ENCODE measurements around the gene TEX35. TPM values are rescaled to one million over a fixed set of nuclear protein-coding genes. Genes with fewer than 3 reads are reported as not detected.

The TEX35 gene
- polyA plus RNA-seq, 1 experiment = not detected

- no peak for TF ChIP-seq CTCF (IDR thresholded peaks at IDR 0.05; ENCODE audit: insufficient read depth, low read depth, low read length)
- Histone ChIP-seq H3K36me3 (ENCODE audit: control insufficient read depth, insufficient read depth, low read length) (no peaks in the 10 kb centered on the region), H3K4me3 (ENCODE audit: low read depth, low read length) (no peak overlapping the region), H3K27me3 (ENCODE audit: control insufficient read depth, insufficient read depth, low read length) (no peaks in the 10 kb centered on the region)
- POLR2A ChIA-PET = no interaction called here
- CTCF ChIA-PET = interaction anchor here (0.9 to 16.1 kb wide), 7 partner anchors 8 to 473 kb away, joined by 4 to 375 read pairs (median 26); no protein-coding TSS in a partner anchor
- DNase-seq (ENCODE audit: low read depth) = no peak
These were observed 17.6 kb downstream of the TEX35 start for GRCh38 chr1:178530502-178530901.

DNA sequence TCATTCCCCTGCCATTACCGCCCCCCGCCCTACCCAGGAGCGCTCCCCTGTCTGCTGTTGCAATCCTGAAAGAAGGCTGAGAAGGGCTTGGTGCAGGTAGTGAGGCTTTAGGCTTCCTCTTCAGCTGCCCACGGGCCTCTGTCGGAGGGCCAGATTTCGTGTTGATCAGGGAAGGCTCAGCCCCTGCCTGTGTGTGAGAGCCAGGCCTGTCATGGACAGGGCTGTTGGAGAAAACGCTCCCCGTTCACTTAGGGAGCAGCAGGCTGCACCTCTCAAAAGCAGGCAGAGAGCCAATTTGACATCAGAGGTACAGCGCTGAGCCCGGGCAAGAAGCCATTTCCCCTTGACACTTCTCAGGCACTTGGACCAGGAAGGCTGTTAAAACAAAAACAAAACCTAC, 19.0 kb downstream of the TEX35 start:
- no peaks in the 10 kb centered on the region for H3K27me3 ChIP-seq (ENCODE audit: control insufficient read depth, insufficient read depth, low read length)
- H3K36me3 ChIP-seq (ENCODE audit: control insufficient read depth, insufficient read depth, low read length) = no peaks in the 10 kb centered on the region
- no peak for TF ChIP-seq CTCF (IDR thresholded peaks at IDR 0.05; ENCODE audit: insufficient read depth, low read depth, low read length)
- POLR2A ChIA-PET = no interaction called here
- CTCF ChIA-PET = interaction anchor here (0.6 to 16.1 kb wide), 18 partner anchors 10 to 490 kb away, joined by 3 to 375 read pairs (median 4); no protein-coding TSS in a partner anchor
- no peak for DNase-seq (ENCODE audit: low read depth)
- no peak overlapping the region for H3K4me3 ChIP-seq (ENCODE audit: low read depth, low read length)

DNA sequence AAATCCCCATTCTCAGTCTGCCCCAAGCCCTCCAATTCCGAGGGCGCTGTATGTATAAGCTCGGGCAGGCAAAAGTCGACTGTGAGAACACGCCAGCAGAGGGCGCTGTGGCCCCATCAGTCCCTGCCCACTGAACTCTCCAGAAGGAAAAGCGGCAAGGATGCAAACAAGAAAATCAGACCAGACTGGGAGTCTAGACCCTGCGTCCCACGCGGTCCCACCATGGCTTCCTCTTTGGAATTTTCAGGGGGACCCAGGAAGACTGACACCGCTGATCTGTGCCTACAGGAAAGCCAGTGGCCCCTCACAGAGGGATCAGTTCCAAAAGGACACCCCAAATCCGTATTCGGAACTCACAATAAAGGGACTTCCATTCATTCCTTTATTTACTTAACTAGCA, 19.5 kb downstream of the TEX35 start:
- Histone ChIP-seq H3K36me3 (ENCODE audit: control insufficient read depth, insufficient read depth, low read length) (no peaks in the 10 kb centered on the region), H3K4me3 (ENCODE audit: low read depth, low read length) (no peak overlapping the region), H3K27me3 (ENCODE audit: control insufficient read depth, insufficient read depth, low read length) (no peaks in the 10 kb centered on the region)
- POLR2A ChIA-PET = no interaction called here
- DNase-seq (ENCODE audit: low read depth) = no peak
- CTCF ChIA-PET = interaction anchor here (0.6 to 16.1 kb wide), 21 partner anchors 10 to 489 kb away, joined by 3 to 375 read pairs (median 4); no protein-coding TSS in a partner anchor
- peak; percentile 90 for TF ChIP-seq CTCF (IDR thresholded peaks at IDR 0.05; ENCODE audit: insufficient read depth, low read depth, low read length)

DNA sequence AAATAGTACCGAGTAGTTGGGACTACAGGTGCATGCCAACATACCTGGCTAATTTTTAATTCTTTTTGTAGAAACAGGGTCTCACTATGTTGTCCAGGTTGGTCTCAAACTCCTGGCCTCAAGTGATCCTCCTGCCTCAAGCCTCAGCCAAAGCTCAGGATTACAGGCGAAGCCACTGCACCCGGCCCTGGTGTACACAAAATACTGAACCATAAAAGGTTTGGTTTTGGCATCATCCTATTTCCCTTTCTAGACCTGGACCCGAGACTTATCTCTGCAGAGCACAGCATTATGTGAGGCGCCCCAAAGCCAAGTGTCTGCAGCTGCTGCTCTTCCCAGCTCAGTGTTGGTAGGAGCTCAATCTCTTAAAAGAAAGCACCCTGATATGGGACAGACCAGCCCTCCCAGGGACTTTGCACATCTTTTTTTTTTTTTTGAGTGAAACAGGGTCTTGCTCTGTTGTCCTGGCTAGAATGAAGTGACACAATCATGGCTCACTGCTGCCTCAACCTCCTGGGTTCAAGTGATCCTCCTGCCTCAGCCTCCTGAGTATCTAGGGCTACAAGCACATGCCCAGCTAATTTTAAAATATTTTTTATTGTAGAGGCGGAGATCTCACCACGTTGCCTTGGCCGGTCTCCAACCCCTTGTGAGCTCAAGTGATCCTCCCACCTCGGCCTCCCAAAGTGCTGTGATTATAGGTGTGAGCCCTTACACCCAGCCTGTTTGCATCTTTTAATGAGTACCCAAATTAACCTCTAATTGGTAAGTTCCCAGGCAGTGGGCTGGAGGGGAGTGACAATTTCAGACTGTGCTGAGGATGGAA, 20.4 kb downstream of the TEX35 start:
- Histone ChIP-seq H3K4me3 (ENCODE audit: low read depth, low read length) (no peak overlapping the region), H3K27me3 (ENCODE audit: control insufficient read depth, insufficient read depth, low read length) (no peaks in the 10 kb centered on the region), H3K36me3 (ENCODE audit: control insufficient read depth, insufficient read depth, low read length) (no peaks in the 10 kb centered on the region)
- TF ChIP-seq CTCF (IDR thresholded peaks at IDR 0.05; ENCODE audit: insufficient read depth, low read depth, low read length) = no peak
- CTCF ChIA-PET = interaction anchor here (0.5 to 16.1 kb wide), 12 partner anchors 9 to 588 kb away, joined by 3 to 375 read pairs (median 4); no protein-coding TSS in a partner anchor
- POLR2A ChIA-PET = no interaction called here
- no peak for DNase-seq (ENCODE audit: low read depth)

DNA sequence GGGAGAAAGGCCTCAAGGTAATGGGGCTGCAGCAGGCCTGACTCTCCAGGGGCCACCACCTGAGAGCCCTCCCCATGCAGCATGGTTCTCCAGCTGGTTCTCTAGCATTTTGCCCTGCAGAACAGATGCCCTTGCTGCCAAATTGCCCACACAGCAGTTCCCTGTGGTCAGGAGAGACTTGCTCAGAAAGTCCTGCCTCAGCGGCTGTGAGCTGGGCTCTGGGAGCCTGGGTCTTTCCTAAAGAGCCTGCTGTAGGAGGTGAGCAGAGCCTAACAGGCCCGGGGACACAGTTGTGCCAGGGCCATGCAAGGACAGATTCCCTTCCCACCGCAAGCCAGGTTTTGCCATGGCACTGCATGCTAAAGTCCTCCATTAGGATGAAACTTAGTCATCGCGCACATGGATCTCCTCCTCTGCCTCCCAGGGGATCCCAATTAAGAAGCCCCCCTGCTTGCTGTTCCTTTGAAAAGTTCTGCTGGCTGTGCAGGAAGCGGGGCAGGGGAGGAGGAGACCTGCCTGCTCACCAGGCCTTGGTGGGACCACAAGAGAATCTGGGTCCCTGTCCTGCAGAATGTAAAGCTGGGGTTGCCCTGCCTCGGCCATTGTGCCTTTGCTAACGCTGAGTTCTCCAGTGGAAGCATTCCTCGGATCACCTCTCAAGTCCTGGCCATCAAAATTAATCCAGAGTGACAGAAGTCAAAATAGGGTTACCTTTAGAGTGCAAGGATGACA, 21.4 kb downstream of the TEX35 start:
- no peaks in the 10 kb centered on the region for H3K36me3 ChIP-seq (ENCODE audit: control insufficient read depth, insufficient read depth, low read length)
- TF ChIP-seq CTCF (IDR thresholded peaks at IDR 0.05; ENCODE audit: insufficient read depth, low read depth, low read length) = no peak
- ChIA-PET POLR2A (no interaction called here), CTCF (interaction anchor here (0.5 to 16.1 kb wide), 7 partner anchors 8 to 580 kb away, joined by 4 to 375 read pairs (median 14); no protein-coding TSS in a partner anchor)
- no peak overlapping the region for H3K4me3 ChIP-seq (ENCODE audit: low read depth, low read length)
- DNase-seq (ENCODE audit: low read depth) = no peak
- H3K27me3 ChIP-seq (ENCODE audit: control insufficient read depth, insufficient read depth, low read length) = no peaks in the 10 kb centered on the region

Data from BJ (cell line).